Lung microvascular endothelial cell (primary cell): Measurements from ENCODE around the gene CCND2. TPM values are rescaled to one million over a fixed set of nuclear protein-coding genes. Genes with fewer than 3 reads are reported as not detected.
A peak's percentile ranks its signal among the peaks of the same experiment; 100 is the strongest.

Experiments used
- DNase-seq, 2 donors: peaks; one replicate each; pipeline versions ENCODE4 v3.0.0 to v3.0.0-alpha.2; 2010; ENCODE audit warnings: low read depth in 2 of 2
- total RNA-seq: library from RNA; depleted of rRNA; stranded (reverse); fragments of >200 nt; gene quantifications from 2 replicates; pipeline ENCODE4 v1.2.1, GENCODE V29; 2014

CCND2 gene
- total RNA-seq, 1 donor from 2014 or later = 141 TPM

GRCh38 chr12:4256043-4256826 is 17.3 kb upstream of the CCND2 start:
- DNase-seq = no peak

- no peak for DNase-seq
Observed at GRCh38 chr12:4257442-4257841, 16.1 kb upstream of the CCND2 start.

- no peak for DNase-seq
Observed at GRCh38 chr12:4259099-4259498, 14.5 kb upstream of the CCND2 start.

GRCh38 chr12:4261655-4262054 is 11.9 kb upstream of the CCND2 start:
- no peak for DNase-seq

- DNase-seq = peak; percentile 91 to 94
Observed at GRCh38 chr12:4265280-4265679, 8.3 kb upstream of the CCND2 start.

GRCh38 chr12:4266990-4267389 is 6.6 kb upstream of the CCND2 start:
- no peak for DNase-seq

GRCh38 chr12:4267704-4268328 is 5.7 kb upstream of the CCND2 start:
- no peak for DNase-seq

GRCh38 chr12:4268329-4269181 is 5.0 kb upstream of the CCND2 start:
- peak; percentile 25 to 47 for DNase-seq

GRCh38 chr12:4269279-4269991 is 4.1 kb upstream of the CCND2 start:
- DNase-seq = peak; percentile 84 to 93

GRCh38 chr12:4270016-4270830 is 3.3 kb upstream of the CCND2 start:
- peak in 1 of 2 donors; percentile 22 for DNase-seq

- DNase-seq = peak; percentile 48 to 51
Observed at GRCh38 chr12:4270831-4271716, 2.5 kb upstream of the CCND2 start.

GRCh38 chr12:4271717-4272423 is 1.7 kb upstream of the CCND2 start:
- DNase-seq = peak; percentile 75 to 78

GRCh38 chr12:4272424-4273272 is 914 bp upstream of the CCND2 start:
- DNase-seq = peak; percentile 47 to 48

GRCh38 chr12:4273273-4273651 is 300 bp upstream of the CCND2 start:
- no peak for DNase-seq

- DNase-seq = peak; percentile 20 to 42
Observed at GRCh38 chr12:4274396-4275015, 944 bp downstream of the CCND2 start.

GRCh38 chr12:4275016-4275869 is 1.7 kb downstream of the CCND2 start:
- peak; percentile 18 to 20 for DNase-seq

GRCh38 chr12:4275870-4276301 is 2.3 kb downstream of the CCND2 start:
- peak in 1 of 2 donors; percentile 16 for DNase-seq
